Stimulated activated CD4-positive, alpha-beta T cell treated with anti-CD3 and anti-CD28 coated beads, Interleukin-1b, Interleukin-23, amount 100 ng/mL, for 24 hours (primary cell): ENCODE results near the gene ERICH4.
"Not testable (repeated sequence)": the region's sequence is repeated elsewhere in the genome, so short reads cannot be mapped to it uniquely, and the experiment has no call there.

ENCODE experiments used
- DNase-seq, 4 experiments: peaks; one replicate each; pipeline ENCODE4 v3.0.0-alpha.2; 2020; ENCODE audit warnings: low read depth in 4 of 4, low spot score in 1 of 4

Gene ERICH4

GRCh38 chr19:41434450-41434849 is 8.5 kb upstream of the ERICH4 start:
- DNase-seq, result no peak

- DNase-seq, result not testable (repeated sequence)
Measured at GRCh38 chr19:41435376-41435775, 7.6 kb upstream of the ERICH4 start.

- DNase-seq, result no peak
Measured at GRCh38 chr19:41435936-41436673, 6.9 kb upstream of the ERICH4 start.

- DNase-seq, result no peak
Measured at GRCh38 chr19:41436674-41436951, 6.3 kb upstream of the ERICH4 start.

GRCh38 chr19:41437944-41438574 is 4.9 kb upstream of the ERICH4 start:
- DNase-seq, result no peak

GRCh38 chr19:41439441-41440222 is 3.3 kb upstream of the ERICH4 start, which contains the start of gene DMAC2:
Gene DMAC2, minus strand, starts transcription at chr19:41439912. Its CDS starts 13 bp downstream, at chr19:41439899.
- DNase-seq, result peak; percentile 79 to 95 (median 92)

GRCh38 chr19:41441321-41441945 is 1.5 kb upstream of the ERICH4 start:
- no peak for DNase-seq

- DNase-seq, result no peak
Measured at GRCh38 chr19:41443813-41444455, 978 bp downstream of the ERICH4 start.

GRCh38 chr19:41445575-41445974 is 2.6 kb downstream of the ERICH4 start:
- DNase-seq, result no peak

GRCh38 chr19:41447732-41448332 is 4.9 kb downstream of the ERICH4 start:
- DNase-seq, result no peak

GRCh38 chr19:41449079-41449864 is 6.3 kb downstream of the ERICH4 start:
- peak; percentile 42 to 53 (median 50) for DNase-seq

GRCh38 chr19:41449865-41450178 is 6.9 kb downstream of the ERICH4 start:
- no peak for DNase-seq

- DNase-seq, result no peak
Measured at GRCh38 chr19:41452584-41453275, 9.8 kb downstream of the ERICH4 start.

GRCh38 chr19:41455936-41456335 is 13.0 kb downstream of the ERICH4 start:
- no peak for DNase-seq

- DNase-seq, result no peak
Measured at GRCh38 chr19:41456342-41456918, 13.5 kb downstream of the ERICH4 start.

- no peak for DNase-seq
Measured at GRCh38 chr19:41457241-41457640, 14.3 kb downstream of the ERICH4 start.

- no peak for DNase-seq
Measured at GRCh38 chr19:41462497-41462896, 19.5 kb downstream of the ERICH4 start.

GRCh38 chr19:41463257-41464256 is 20.6 kb downstream of the ERICH4 start:
- DNase-seq, result not testable (repeated sequence)
